ENCODE data around the gene FAM193A.

DNA sequence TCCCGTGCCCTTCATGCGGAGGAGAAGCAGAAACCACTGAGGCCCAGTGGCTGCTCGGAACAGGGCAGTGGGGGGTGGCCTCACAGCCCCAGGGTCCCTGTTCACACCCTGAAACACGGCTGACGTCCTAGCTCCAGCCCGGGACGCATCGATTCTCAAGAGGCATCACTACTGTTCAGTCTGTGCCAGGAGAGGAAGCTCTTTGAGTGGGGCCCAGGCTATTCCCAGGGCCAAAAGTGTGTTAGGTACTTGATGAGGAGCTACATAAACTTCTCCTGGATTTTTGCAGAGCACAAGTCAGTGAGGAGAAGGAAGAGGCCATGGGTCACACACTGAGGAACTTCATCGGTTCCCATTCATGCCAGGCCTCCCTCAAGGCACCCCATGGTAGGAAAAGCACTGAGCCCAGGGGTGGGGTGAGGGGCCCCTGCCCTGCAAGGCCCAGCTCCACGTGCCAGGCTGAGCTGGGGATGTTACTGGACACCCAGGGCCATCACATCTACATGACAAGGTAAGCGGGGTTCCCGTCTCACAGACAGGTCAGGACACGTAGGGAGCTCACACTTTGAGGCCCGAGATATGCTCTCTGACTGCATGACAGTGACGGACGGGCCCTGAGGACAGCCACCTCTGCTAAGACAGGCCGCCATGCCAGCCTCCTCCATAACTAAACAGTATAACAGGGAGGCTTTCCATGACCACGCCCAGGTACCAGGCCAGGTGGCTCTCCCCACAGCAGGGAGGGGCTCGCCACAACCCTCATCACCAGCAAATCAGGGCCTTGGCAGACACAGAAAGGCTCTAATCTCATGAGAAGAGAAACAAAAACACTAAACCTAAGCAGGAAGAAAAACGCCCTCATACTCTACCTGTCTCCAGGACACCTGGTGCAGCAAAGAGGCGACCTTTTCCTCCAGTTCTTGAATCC is 207.3 kb downstream of the FAM193A start:
- TF ChIP-seq, protein P1, sequence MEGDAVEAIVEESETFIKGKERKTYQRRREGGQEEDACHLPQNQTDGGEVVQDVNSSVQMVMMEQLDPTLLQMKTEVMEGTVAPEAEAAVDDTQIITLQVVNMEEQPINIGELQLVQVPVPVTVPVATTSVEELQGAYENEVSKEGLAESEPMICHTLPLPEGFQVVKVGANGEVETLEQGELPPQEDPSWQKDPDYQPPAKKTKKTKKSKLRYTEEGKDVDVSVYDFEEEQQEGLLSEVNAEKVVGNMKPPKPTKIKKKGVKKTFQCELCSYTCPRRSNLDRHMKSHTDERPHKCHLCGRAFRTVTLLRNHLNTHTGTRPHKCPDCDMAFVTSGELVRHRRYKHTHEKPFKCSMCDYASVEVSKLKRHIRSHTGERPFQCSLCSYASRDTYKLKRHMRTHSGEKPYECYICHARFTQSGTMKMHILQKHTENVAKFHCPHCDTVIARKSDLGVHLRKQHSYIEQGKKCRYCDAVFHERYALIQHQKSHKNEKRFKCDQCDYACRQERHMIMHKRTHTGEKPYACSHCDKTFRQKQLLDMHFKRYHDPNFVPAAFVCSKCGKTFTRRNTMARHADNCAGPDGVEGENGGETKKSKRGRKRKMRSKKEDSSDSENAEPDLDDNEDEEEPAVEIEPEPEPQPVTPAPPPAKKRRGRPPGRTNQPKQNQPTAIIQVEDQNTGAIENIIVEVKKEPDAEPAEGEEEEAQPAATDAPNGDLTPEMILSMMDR (IDR thresholded peaks at IDR 0.05) = no peak
- no peak for TF ChIP-seq POLR2A (IDR thresholded peaks at IDR 0.05)

All from transverse colon (tissue), 3 donors.